GM12878 (cell line): ENCODE results near the gene NR3C1. TPM values are rescaled to one million over a fixed set of nuclear protein-coding genes. Genes with fewer than 3 reads are reported as not detected.

Experiments used
- CBFB ChIP-seq: IDR thresholded peaks from 2 replicates; pipeline ENCODE4 v1.6.1; 2016; ENCODE audit warnings: antibody characterized with exemption, low read depth
- HDAC6 ChIP-seq: fragments of 200-600 bp; sonication (generic); IDR thresholded peaks from one replicate; pipeline ENCODE4 v1.8.0; 2017; ENCODE audit warnings: antibody characterized with exemption; ENCODE audit not compliant: unreplicated experiment
- IRF4 ChIP-seq: IDR thresholded peaks from 2 replicates; pipeline ENCODE4 v1.6.1; 2011; ENCODE audit warnings: low read depth, low read length
- polyA plus RNA-seq, 11 experiments: library from polyadenylated mRNA; depleted of rRNA in 4 of 11; unstranded in 6 of 11; stranded (reverse) in 5 of 11; fragments of >200 nt; fragmentation: Nextera tagmentation in 4 of 11; fragmentation: Illumina TruSeq in 1 of 11; extraction: Ambion mirVana in 4 of 11; extraction: Trizol in 1 of 11; gene quantifications; 1 replicate in 1 of 11; 2 replicates in 10 of 11; pipeline versions ENCODE4 v1.2.1 to v1.2.3, GENCODE V29; 2011 to 2016; ENCODE audit warnings: inconsistent platforms in 2 of 11, missing spikeins in 2 of 11, low read depth in 1 of 11
- total RNA-seq, 4 experiments: library from RNA; depleted of rRNA in 3 of 4; stranded (reverse); fragments of >200 nt in 3 of 4; fragmentation: Illumina TruSeq in 1 of 4; extraction: Trizol in 1 of 4; gene quantifications; 2 replicates each; pipeline versions ENCODE4 v1.2.1 to v1.2.3, GENCODE V29; 2013 to 2021
- TF ChIP-seq, protein P1 (sequence below): fragments of 450-650 bp; formaldehyde crosslinking; IDR thresholded peaks from 2 replicates; pipeline ENCODE4 v1.5.0; 2022; ENCODE audit warnings: mild to moderate bottlenecking, missing genetic modification characterization
- TF ChIP-seq, protein P2 (sequence below): fragments of 450-650 bp; IDR thresholded peaks from 2 replicates; pipeline ENCODE4 v1.6.1; 2017; ENCODE audit warnings: mild to moderate bottlenecking, moderate library complexity
- TF ChIP-seq, protein P3 (sequence below): fragments of 450-650 bp; conservative IDR thresholded peaks from 2 replicates; pipeline ENCODE4 v1.6.1; 2017; ENCODE audit warnings: mild to moderate bottlenecking, moderate library complexity

The NR3C1 gene
- total and polyA plus RNA-seq, 10 of the 15 experiments (the other 5 are each of a cell fraction or from before 2014, with no cell fraction given), result 49.7 to 141 (median 109) TPM

DNA sequence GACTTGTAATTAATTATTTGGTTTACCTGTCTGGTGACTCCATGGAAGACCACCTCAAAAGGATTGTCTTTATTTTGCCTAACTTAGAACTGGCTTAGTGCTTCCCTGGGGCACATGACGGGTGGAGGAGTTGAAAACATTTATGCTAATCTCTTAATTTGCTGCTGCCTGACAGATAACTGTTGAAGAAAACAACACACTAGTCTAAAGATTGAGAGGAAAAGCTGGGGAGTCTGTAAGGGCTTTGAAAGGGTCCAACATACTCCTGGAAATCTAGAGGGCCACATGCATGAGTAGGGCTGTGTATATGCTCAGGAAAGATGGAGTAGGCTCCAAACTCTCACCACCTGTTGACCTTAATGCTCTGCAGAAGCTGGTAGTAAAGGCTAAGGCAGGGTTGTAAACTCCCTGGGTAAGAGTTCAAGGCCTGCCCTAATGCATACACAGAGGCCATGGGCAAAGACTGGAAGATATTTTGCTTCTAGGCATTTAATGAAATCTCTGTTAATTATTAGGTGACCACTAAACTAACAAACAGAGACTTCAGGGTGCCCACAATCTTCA is 40.7 kb downstream of the NR3C1 start (continued):
- TF ChIP-seq, protein P1, sequence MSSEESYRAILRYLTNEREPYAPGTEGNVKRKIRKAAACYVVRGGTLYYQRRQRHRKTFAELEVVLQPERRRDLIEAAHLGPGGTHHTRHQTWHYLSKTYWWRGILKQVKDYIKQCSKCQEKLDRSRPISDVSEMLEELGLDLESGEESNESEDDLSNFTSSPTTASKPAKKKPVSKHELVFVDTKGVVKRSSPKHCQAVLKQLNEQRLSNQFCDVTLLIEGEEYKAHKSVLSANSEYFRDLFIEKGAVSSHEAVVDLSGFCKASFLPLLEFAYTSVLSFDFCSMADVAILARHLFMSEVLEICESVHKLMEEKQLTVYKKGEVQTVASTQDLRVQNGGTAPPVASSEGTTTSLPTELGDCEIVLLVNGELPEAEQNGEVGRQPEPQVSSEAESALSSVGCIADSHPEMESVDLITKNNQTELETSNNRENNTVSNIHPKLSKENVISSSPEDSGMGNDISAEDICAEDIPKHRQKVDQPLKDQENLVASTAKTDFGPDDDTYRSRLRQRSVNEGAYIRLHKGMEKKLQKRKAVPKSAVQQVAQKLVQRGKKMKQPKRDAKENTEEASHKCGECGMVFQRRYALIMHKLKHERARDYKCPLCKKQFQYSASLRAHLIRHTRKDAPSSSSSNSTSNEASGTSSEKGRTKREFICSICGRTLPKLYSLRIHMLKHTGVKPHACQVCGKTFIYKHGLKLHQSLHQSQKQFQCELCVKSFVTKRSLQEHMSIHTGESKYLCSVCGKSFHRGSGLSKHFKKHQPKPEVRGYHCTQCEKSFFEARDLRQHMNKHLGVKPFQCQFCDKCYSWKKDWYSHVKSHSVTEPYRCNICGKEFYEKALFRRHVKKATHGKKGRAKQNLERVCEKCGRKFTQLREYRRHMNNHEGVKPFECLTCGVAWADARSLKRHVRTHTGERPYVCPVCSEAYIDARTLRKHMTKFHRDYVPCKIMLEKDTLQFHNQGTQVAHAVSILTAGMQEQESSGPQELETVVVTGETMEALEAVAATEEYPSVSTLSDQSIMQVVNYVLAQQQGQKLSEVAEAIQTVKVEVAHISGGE, result no peak
- TF ChIP-seq, protein P2, sequence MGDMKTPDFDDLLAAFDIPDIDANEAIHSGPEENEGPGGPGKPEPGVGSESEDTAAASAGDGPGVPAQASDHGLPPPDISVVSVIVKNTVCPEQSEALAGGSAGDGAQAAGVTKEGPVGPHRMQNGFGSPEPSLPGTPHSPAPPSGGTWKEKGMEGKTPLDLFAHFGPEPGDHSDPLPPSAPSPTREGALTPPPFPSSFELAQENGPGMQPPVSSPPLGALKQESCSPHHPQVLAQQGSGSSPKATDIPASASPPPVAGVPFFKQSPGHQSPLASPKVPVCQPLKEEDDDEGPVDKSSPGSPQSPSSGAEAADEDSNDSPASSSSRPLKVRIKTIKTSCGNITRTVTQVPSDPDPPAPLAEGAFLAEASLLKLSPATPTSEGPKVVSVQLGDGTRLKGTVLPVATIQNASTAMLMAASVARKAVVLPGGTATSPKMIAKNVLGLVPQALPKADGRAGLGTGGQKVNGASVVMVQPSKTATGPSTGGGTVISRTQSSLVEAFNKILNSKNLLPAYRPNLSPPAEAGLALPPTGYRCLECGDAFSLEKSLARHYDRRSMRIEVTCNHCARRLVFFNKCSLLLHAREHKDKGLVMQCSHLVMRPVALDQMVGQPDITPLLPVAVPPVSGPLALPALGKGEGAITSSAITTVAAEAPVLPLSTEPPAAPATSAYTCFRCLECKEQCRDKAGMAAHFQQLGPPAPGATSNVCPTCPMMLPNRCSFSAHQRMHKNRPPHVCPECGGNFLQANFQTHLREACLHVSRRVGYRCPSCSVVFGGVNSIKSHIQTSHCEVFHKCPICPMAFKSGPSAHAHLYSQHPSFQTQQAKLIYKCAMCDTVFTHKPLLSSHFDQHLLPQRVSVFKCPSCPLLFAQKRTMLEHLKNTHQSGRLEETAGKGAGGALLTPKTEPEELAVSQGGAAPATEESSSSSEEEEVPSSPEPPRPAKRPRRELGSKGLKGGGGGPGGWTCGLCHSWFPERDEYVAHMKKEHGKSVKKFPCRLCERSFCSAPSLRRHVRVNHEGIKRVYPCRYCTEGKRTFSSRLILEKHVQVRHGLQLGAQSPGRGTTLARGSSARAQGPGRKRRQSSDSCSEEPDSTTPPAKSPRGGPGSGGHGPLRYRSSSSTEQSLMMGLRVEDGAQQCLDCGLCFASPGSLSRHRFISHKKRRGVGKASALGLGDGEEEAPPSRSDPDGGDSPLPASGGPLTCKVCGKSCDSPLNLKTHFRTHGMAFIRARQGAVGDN, result no peak
- no peak for TF ChIP-seq IRF4
- no peak for TF ChIP-seq CBFB
- TF ChIP-seq, protein P3, sequence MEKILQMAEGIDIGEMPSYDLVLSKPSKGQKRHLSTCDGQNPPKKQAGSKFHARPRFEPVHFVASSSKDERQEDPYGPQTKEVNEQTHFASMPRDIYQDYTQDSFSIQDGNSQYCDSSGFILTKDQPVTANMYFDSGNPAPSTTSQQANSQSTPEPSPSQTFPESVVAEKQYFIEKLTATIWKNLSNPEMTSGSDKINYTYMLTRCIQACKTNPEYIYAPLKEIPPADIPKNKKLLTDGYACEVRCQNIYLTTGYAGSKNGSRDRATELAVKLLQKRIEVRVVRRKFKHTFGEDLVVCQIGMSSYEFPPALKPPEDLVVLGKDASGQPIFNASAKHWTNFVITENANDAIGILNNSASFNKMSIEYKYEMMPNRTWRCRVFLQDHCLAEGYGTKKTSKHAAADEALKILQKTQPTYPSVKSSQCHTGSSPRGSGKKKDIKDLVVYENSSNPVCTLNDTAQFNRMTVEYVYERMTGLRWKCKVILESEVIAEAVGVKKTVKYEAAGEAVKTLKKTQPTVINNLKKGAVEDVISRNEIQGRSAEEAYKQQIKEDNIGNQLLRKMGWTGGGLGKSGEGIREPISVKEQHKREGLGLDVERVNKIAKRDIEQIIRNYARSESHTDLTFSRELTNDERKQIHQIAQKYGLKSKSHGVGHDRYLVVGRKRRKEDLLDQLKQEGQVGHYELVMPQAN, result no peak
- TF ChIP-seq HDAC6, result no peak
